K562 treated with DMSO at 1 percent for 12 hours (cell line): ENCODE results near the gene SFXN1. TPM values are rescaled to one million over a fixed set of nuclear protein-coding genes. Genes with fewer than 3 reads are reported as not detected.

Source experiments
- total RNA-seq: library from RNA; unstranded; fragments of 300-600 nt; gene quantifications from 2 replicates; pipeline ENCODE4 v1.2.3, GENCODE V29; 2022; ENCODE audit not compliant: insufficient read depth

SFXN1 gene
- total RNA-seq, result 31.3 and 63.3 TPM in 2 replicates

GRCh38 chr5:175478384-175479124 lies at the start of gene SFXN1:
Gene SFXN1, plus strand, starts transcription at chr5:175478560. Its CDS starts 13,544 bp downstream, at chr5:175492104.

DNA sequence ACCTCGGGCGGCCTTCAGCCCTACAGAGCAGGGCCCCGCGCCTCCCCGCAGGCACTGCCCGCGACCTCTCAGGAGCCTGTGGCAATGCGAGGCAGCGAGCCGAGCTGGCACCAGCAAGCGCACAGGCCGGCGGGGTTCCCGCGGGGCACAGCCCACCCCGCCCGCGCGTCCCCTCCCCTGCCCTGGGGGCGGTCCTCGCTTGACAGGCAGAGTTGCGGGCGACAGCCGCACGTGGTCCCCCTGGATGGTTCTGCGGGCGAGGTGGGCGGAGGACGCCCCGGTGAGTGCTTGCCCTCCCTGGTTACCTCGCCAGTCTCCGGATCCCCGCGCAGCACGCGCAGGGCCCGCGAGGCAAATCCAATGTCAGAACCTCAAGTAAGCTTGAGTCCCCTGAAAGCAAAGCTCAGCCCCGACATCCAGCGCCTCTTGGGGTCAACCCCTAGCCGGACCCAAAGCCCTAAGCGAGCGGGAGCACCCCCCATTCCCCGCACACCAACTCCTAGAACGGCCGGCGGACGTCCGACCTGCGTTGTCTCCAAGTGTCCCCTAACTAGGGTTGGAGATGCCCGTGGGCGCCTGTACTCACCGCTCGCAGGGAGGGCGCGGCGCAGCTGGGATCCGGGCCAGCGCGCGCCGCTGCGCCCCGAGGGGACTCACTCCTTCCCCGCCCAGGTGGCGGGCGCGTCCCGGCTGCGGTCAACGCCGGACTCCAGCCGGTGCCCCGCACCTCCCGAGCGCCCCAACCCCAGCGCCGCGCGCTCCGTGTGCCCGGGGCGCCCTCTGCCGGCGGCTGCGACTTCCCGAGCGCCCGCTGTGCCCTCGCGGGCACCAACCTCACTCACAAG lies 34.1 kb upstream of the SFXN1 start, which contains the start of gene DRD1:
TSS of gene DRD1 (minus strand) at position 123 of the 845 bp plus-strand sequence. CDS start 1,083 bp downstream, outside the sequence.

Other genes starting within 250 kb of the SFXN1 start
- not detected in 2 replicates for gene DRD1, start 34.4 kb upstream of the SFXN1 start, total RNA-seq
- gene HRH2, start 179.5 kb downstream of the SFXN1 start, total RNA-seq, result not detected in 2 replicates